Stomach (tissue), 19 donors: Measurements from ENCODE around the gene TAB2. TPM values are rescaled to one million over a fixed set of nuclear protein-coding genes. Genes with fewer than 3 reads are reported as not detected.
A peak's percentile ranks its signal among the peaks of the same experiment; 100 is the strongest.

ENCODE experiments used
- DNase-seq, 2 donors: peaks; one replicate each; pipeline versions ENCODE4 v3.0.0 to v3.0.0-alpha.2; 2013 to 2019
- H3K27ac ChIP-seq, 5 donors: fragments of 200-600 bp in 4 of 5; sonication (generic) in 4 of 5; one replicate each; pipeline ENCODE4 v1.5.1; 2013 to 2019; ENCODE audit warnings: mild to moderate bottlenecking in 1 of 5, moderate library complexity in 1 of 5
- H3K27me3 ChIP-seq, 3 donors: fragments of 200-600 bp; sonication (generic); one replicate each; pipeline ENCODE4 v1.5.1; 2017 to 2019; ENCODE audit warnings: mixed run types in 1 of 3
- H3K36me3 ChIP-seq, 4 donors: fragments of 200-600 bp; sonication (generic); 1 replicate in 3 of 4; 2 replicates in 1 of 4; pipeline ENCODE4 v1.5.1; 2016 to 2019
- H3K4me1 ChIP-seq, 4 donors: fragments of 200-600 bp; sonication (generic); one replicate each; pipeline ENCODE4 v1.5.1; 2016 to 2019
- H3K4me3 ChIP-seq, 4 donors: fragments of 200-600 bp; sonication (generic) in 3 of 4; one replicate each; pipeline ENCODE4 v1.5.1; 2016 to 2019; ENCODE audit warnings: mild to moderate bottlenecking in 1 of 4
- H3K9me3 ChIP-seq, 4 donors: fragments of 200-600 bp; sonication (generic); one replicate each; pipeline ENCODE4 v1.5.1; 2016 to 2019
- CTCF ChIP-seq, 7 experiments: fragments of 450-650 bp in 4 of 7; fragments of 200-600 bp in 3 of 7; sonication (generic) in 3 of 7; IDR thresholded peaks; one replicate each; pipeline ENCODE4 v1.5.1; 2016 to 2019; ENCODE audit warnings: antibody characterized with exemption in 7 of 7, control low read depth in 2 of 7, mild to moderate bottlenecking in 1 of 7
- EP300 ChIP-seq: sonication (generic); formaldehyde crosslinking; IDR thresholded peaks from one replicate; pipeline ENCODE4 v1.6.1; 2017; ENCODE audit warnings: antibody characterized with exemption
- POLR2A ChIP-seq, 4 donors: fragments of 450-650 bp; IDR thresholded peaks; one replicate each; pipeline ENCODE4 v1.6.1; 2016; ENCODE audit warnings: antibody characterized with exemption in 4 of 4, control low read depth in 2 of 4, mild to moderate bottlenecking in 1 of 4, moderate library complexity in 1 of 4
- POLR2AphosphoS5 ChIP-seq, 3 donors: sonication (generic); formaldehyde crosslinking; IDR thresholded peaks; one replicate each; pipeline ENCODE4 v1.6.1; 2016; ENCODE audit warnings: antibody characterized with exemption in 3 of 3
- WGBS, 5 donors: extraction: QIAGEN DNeasy Blood & Tissue Kit in 3 of 5; methylation state at CpG; one replicate each; pipeline versions ENCODE4 v1.1.5 to v1.1.7; 2013 to 2018; 5-methylcytosine and 5-hydroxymethylcytosine counted together
- intact Hi-C: fragments of 100-400 bp; cut with DNase I; formaldehyde crosslinking; loops from one replicate; pipeline ENCODE4 v1.15.1; 2023; ENCODE audit warnings: low total_unique reads
- long read RNA-seq, 10 donors: transcript quantifications; one replicate each; lab custom pipeline, GENCODE V29; 2026
- polyA plus RNA-seq, 3 donors: library from polyadenylated mRNA; stranded (reverse); fragments of 200-250 nt; gene quantifications; one replicate each; pipeline ENCODE4 v1.2.3, GENCODE V29; 2013
- total RNA-seq, 5 donors: library from RNA; depleted of rRNA; stranded (reverse); fragments of >200 nt; gene quantifications; one replicate each; pipeline versions ENCODE4 v1.1.0 to v1.2.3, GENCODE V29; 2014 to 2016
- donor health status: healthy with polysubstance abuse.
- donor health status: Bipolar disorder and iron deficiency.
- donor health status: healthy.

TAB2 gene, protein sequence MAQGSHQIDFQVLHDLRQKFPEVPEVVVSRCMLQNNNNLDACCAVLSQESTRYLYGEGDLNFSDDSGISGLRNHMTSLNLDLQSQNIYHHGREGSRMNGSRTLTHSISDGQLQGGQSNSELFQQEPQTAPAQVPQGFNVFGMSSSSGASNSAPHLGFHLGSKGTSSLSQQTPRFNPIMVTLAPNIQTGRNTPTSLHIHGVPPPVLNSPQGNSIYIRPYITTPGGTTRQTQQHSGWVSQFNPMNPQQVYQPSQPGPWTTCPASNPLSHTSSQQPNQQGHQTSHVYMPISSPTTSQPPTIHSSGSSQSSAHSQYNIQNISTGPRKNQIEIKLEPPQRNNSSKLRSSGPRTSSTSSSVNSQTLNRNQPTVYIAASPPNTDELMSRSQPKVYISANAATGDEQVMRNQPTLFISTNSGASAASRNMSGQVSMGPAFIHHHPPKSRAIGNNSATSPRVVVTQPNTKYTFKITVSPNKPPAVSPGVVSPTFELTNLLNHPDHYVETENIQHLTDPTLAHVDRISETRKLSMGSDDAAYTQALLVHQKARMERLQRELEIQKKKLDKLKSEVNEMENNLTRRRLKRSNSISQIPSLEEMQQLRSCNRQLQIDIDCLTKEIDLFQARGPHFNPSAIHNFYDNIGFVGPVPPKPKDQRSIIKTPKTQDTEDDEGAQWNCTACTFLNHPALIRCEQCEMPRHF
- 100 to 1,000 TPM in 2 of 5 donors, 10 to 100 TPM in 3; 15.6 to 119 (median 56.4) TPM for total RNA-seq
- 10 to 100 TPM; 14.1 to 39.1 (median 24.0) TPM for polyA plus RNA-seq
- long read RNA-seq, donor 1, full-length matches to known transcripts, result 2 of 20 reads
- long read RNA-seq, donor 1, partial matches to known transcripts, result 18 of 20 reads
- long read RNA-seq, donor 1, other reads (novel, unspliced or antisense), result 0 of 20 reads
- long read RNA-seq, donor 2, full-length matches to known transcripts, result 1 of 20 reads
- long read RNA-seq, donor 2, partial matches to known transcripts, result 19 of 20 reads
- long read RNA-seq, donor 2, other reads (novel, unspliced or antisense), result 0 of 20 reads
- long read RNA-seq, donor 3, full-length matches to known transcripts, result 3 of 17 reads
- long read RNA-seq, donor 3, partial matches to known transcripts, result 14 of 17 reads
- long read RNA-seq, donor 3, other reads (novel, unspliced or antisense), result 0 of 17 reads
- long read RNA-seq, donor 4, result 0 reads
- long read RNA-seq, donor 5, full-length matches to known transcripts, result 2 of 37 reads
- long read RNA-seq, donor 5, partial matches to known transcripts, result 35 of 37 reads
- long read RNA-seq, donor 5, other reads (novel, unspliced or antisense), result 0 of 37 reads
- long read RNA-seq, donor 6, full-length matches to known transcripts, result 4 of 62 reads
- long read RNA-seq, donor 6, partial matches to known transcripts, result 58 of 62 reads
- long read RNA-seq, donor 6, other reads (novel, unspliced or antisense), result 0 of 62 reads
- long read RNA-seq, donor 7, full-length matches to known transcripts, result 3 of 41 reads
- long read RNA-seq, donor 7, partial matches to known transcripts, result 38 of 41 reads
- long read RNA-seq, donor 7, other reads (novel, unspliced or antisense), result 0 of 41 reads
- long read RNA-seq, donor 8, partial matches to known transcripts, result 7 of 7 reads
- long read RNA-seq, donor 8, other reads (novel, unspliced or antisense), result 0 of 7 reads
- long read RNA-seq, donor 9, partial matches to known transcripts, result 23 of 23 reads
- long read RNA-seq, donor 9, other reads (novel, unspliced or antisense), result 0 of 23 reads
- long read RNA-seq, donor 10, full-length matches to known transcripts, result 1 of 1 reads
- long read RNA-seq, donor 10, partial matches to known transcripts, result 0 of 1 reads
- long read RNA-seq, donor 10, other reads (novel, unspliced or antisense), result 0 of 1 reads

- intact Hi-C loops, result no loop called here
- peaks cover 15 to 51% (median 34%) of the 10 kb centered on the region in 4 donors for H3K4me1 ChIP-seq
- peak within 1 kb of the TSS; percentile 96 to 99 (median 97) for H3K27ac ChIP-seq
- peak within 1 kb of the TSS; percentile 76 to 96 (median 91) for H3K4me3 ChIP-seq
- WGBS, 5 donors, result 0 to 2% (median 1%) methylated on average over 37 to 81 of the region's 92 CpGs
- TF ChIP-seq POLR2AphosphoS5 (IDR thresholded peaks at IDR 0.05), result no peak
- no peak for TF ChIP-seq POLR2A (IDR thresholded peaks at IDR 0.05)
- TF ChIP-seq EP300, result no peak
- no peak for TF ChIP-seq CTCF (IDR thresholded peaks at IDR 0.05)
- DNase-seq, result peak; percentile 39 to 85
- no peaks in the 10 kb centered on the region for H3K9me3 ChIP-seq
- H3K36me3 ChIP-seq, result no peaks in the 10 kb centered on the region
- no peaks in the 10 kb centered on the region for H3K27me3 ChIP-seq
Measured at GRCh38 chr6:149317644-149318571, at the start of gene TAB2. TAB2 (plus strand) TSS chr6:149317712; CDS start chr6:149369998, 52,286 bp downstream.

DNA sequence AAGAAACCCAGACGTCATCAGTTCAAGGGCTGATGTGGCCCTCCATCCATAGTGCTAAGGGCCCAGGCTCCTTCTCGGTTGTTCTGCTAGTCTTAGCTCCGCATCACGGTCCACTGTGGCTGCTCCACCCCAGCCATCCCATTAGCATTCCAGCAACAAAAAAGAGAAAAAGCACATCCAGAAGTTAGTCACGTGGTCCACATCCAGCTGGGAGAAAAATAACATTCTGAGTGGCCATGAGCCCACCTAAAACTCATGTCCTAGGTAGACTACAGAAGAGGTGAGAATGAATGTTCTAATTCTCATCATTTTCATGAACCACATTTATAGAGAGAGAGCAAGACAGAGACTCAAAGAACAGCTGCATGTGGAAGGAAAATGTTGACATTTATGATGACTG lies 49.4 kb upstream of the TAB2 start:
- Histone ChIP-seq H3K27me3 (peaks cover 0 to 3% (median 0%) of the 10 kb centered on the region in 3 donors), H3K27ac (no peak overlapping the region), H3K4me3 (no peak overlapping the region), H3K9me3 (peaks cover 0 to 4% (median 0%) of the 10 kb centered on the region in 4 donors), H3K4me1 (no peaks in the 10 kb centered on the region), H3K36me3 (no peaks in the 10 kb centered on the region)
- no peak for DNase-seq
- intact Hi-C loops, result no loop called here
- WGBS, 5 donors, result 87 to 93% (median 89%) methylated on average over 5 of the region's 5 CpGs
- TF ChIP-seq CTCF (IDR thresholded peaks at IDR 0.05), result no peak
- TF ChIP-seq POLR2A (IDR thresholded peaks at IDR 0.05), result no peak
- no peak for TF ChIP-seq EP300
- TF ChIP-seq POLR2AphosphoS5 (IDR thresholded peaks at IDR 0.05), result no peak

- intact Hi-C loops, result no loop called here
- no peak overlapping the region for H3K4me3 ChIP-seq
- no peak for DNase-seq
- 19 to 44% (median 28%) methylated on average over 1 of the region's 1 CpG for WGBS, 5 donors
- no peaks in the 10 kb centered on the region for H3K36me3 ChIP-seq
- TF ChIP-seq POLR2A (IDR thresholded peaks at IDR 0.05) (no peak), CTCF (IDR thresholded peaks at IDR 0.05) (no peak), POLR2AphosphoS5 (IDR thresholded peaks at IDR 0.05) (no peak), EP300 (no peak)
- H3K9me3 ChIP-seq, result peaks cover 0 to 4% (median 0%) of the 10 kb centered on the region in 4 donors
- H3K4me1 ChIP-seq, result no peaks in the 10 kb centered on the region
- H3K27me3 ChIP-seq, result peaks cover 0 to 3% (median 0%) of the 10 kb centered on the region in 3 donors
- no peak overlapping the region for H3K27ac ChIP-seq
Measured at GRCh38 chr6:149268768-149269167, 48.7 kb upstream of the TAB2 start.
